Glutamatergic neuron (in vitro differentiated cells): Measurements from ENCODE around the gene SPSB2. TPM values are rescaled to one million over a fixed set of nuclear protein-coding genes. Genes with fewer than 3 reads are reported as not detected.

Experiments used
- DNase-seq: peaks from one replicate; pipeline ENCODE4 v3.0.0; 2022
- H3K27ac Mint-ChIP-seq: one replicate; pipeline ENCODE4 v1.8.0; 2020; ENCODE audit warnings: mild to moderate bottlenecking, mixed read lengths, inconsistent platforms; ENCODE audit not compliant: unreplicated experiment
- H3K27me3 Mint-ChIP-seq: one replicate; pipeline ENCODE4 v1.8.0; 2020; ENCODE audit warnings: mild to moderate bottlenecking, moderate library complexity, mixed read lengths, inconsistent platforms; ENCODE audit not compliant: unreplicated experiment
- H3K36me3 Mint-ChIP-seq: one replicate; pipeline ENCODE4 v1.8.0; 2020; ENCODE audit warnings: mild to moderate bottlenecking, mixed read lengths, inconsistent platforms; ENCODE audit not compliant: unreplicated experiment
- H3K4me1 Mint-ChIP-seq: one replicate; pipeline ENCODE4 v1.8.0; 2020; ENCODE audit warnings: mild to moderate bottlenecking, low read depth, mixed read lengths, inconsistent platforms; ENCODE audit not compliant: unreplicated experiment
- H3K4me3 Mint-ChIP-seq: one replicate; pipeline ENCODE4 v1.8.0; 2020; ENCODE audit warnings: mild to moderate bottlenecking, mixed read lengths, inconsistent platforms; ENCODE audit not compliant: unreplicated experiment
- H3K9me3 Mint-ChIP-seq: one replicate; pipeline ENCODE4 v1.8.0; 2020; ENCODE audit warnings: mild to moderate bottlenecking, moderate library complexity, mixed read lengths, inconsistent platforms; ENCODE audit not compliant: unreplicated experiment
- CTCF ChIP-seq: fragments of 200-600 bp; sonication (generic); IDR thresholded peaks from one replicate; pipeline ENCODE4 v1.5.0; 2021; ENCODE audit not compliant: partially characterized antibody, unreplicated experiment
- total RNA-seq: library from RNA; stranded (reverse); fragmentation: NEBNext Ultra II Directional; extraction: Animal tissue kit (Norgen Biotek cat#: 25700); gene quantifications from one replicate; pipeline ENCODE4 v1.2.1, GENCODE V29; 2021; ENCODE audit not compliant: unreplicated experiment

Gene SPSB2
- total RNA-seq, 1 donor from 2014 or later = 4.3 TPM

- peaks cover 21% of the 10 kb centered on the region for H3K36me3 Mint-ChIP-seq
- H3K9me3 Mint-ChIP-seq = peaks cover 13% of the 10 kb centered on the region
- H3K27me3 Mint-ChIP-seq = peaks cover 5% of the 10 kb centered on the region
- no peak overlapping the region for H3K4me3 Mint-ChIP-seq
- peaks cover 26% of the 10 kb centered on the region for H3K4me1 Mint-ChIP-seq
- peak overlapping the region; percentile 18 for H3K27ac Mint-ChIP-seq
- DNase-seq = no peak
- TF ChIP-seq CTCF = no peak
These were observed 38.2 kb downstream of the SPSB2 start for GRCh38 chr12:6834873-6835272.

- Mint-ChIP-seq H3K9me3 (peaks cover 15% of the 10 kb centered on the region), H3K27ac (no peak overlapping the region), H3K4me3 (no peak overlapping the region), H3K27me3 (peaks cover 7% of the 10 kb centered on the region), H3K36me3 (peaks cover 21% of the 10 kb centered on the region), H3K4me1 (peaks cover 26% of the 10 kb centered on the region)
- DNase-seq = no peak
- TF ChIP-seq CTCF = no peak
These were observed 38.8 kb downstream of the SPSB2 start for GRCh38 chr12:6834254-6834653.

- Mint-ChIP-seq H3K27me3 (peaks cover 12% of the 10 kb centered on the region), H3K27ac (no peak overlapping the region), H3K36me3 (peaks cover 19% of the 10 kb centered on the region), H3K4me1 (peaks cover 21% of the 10 kb centered on the region), H3K4me3 (peak overlapping the region; percentile 25), H3K9me3 (peaks cover 17% of the 10 kb centered on the region)
- TF ChIP-seq CTCF = no peak
- no peak for DNase-seq
These were observed 39.8 kb downstream of the SPSB2 start for GRCh38 chr12:6833189-6833890.

- Mint-ChIP-seq H3K36me3 (peaks cover 16% of the 10 kb centered on the region), H3K9me3 (peaks cover 23% of the 10 kb centered on the region), H3K4me1 (peaks cover 21% of the 10 kb centered on the region), H3K27ac (peak overlapping the region; percentile 39), H3K27me3 (peaks cover 20% of the 10 kb centered on the region), H3K4me3 (peak overlapping the region; percentile 15)
- no peak for DNase-seq
- TF ChIP-seq CTCF = no peak
These were observed 41.0 kb downstream of the SPSB2 start for GRCh38 chr12:6832125-6832524.

GRCh38 chr12:6831450-6831995 lies 41.6 kb downstream of the SPSB2 start:
- H3K27ac Mint-ChIP-seq = no peak overlapping the region
- peaks cover 22% of the 10 kb centered on the region for H3K4me1 Mint-ChIP-seq
- peaks cover 20% of the 10 kb centered on the region for H3K27me3 Mint-ChIP-seq
- H3K4me3 Mint-ChIP-seq = no peak overlapping the region
- peaks cover 16% of the 10 kb centered on the region for H3K36me3 Mint-ChIP-seq
- H3K9me3 Mint-ChIP-seq = peaks cover 23% of the 10 kb centered on the region
- no peak for TF ChIP-seq CTCF
- peak; percentile 5 for DNase-seq
